BE2C (cell line): Measurements from ENCODE around the gene CSNK1D.

Source experiments
- DNase-seq: peaks from one replicate; pipeline ENCODE4 v3.0.0-alpha.2; 2020
- H3K27me3 ChIP-seq: fragments of 250-450 bp; sonication (Bioruptor Pico); 2 replicates; pipeline ENCODE4 v1.5.1; 2020; ENCODE audit warnings: mild to moderate bottlenecking
- H3K36me3 ChIP-seq: fragments of 250-450 bp; sonication (Bioruptor Pico); 2 replicates; pipeline ENCODE4 v1.5.1; 2020; ENCODE audit warnings: mild to moderate bottlenecking
- H3K4me1 ChIP-seq: fragments of 250-450 bp; sonication (Bioruptor Pico); 2 replicates; pipeline ENCODE4 v1.5.1; 2020
- H3K4me3 ChIP-seq: 2 replicates; pipeline ENCODE4 v1.5.1; 2011; ENCODE audit warnings: low read depth, low read length
- H3K9me3 ChIP-seq: fragments of 250-450 bp; sonication (Bioruptor Pico); 2 replicates; pipeline ENCODE4 v1.5.1; 2020
- CTCF ChIP-seq: IDR thresholded peaks from 2 replicates; pipeline ENCODE4 v1.5.1; 2012; ENCODE audit warnings: mild to moderate bottlenecking, low read depth, low read length

CSNK1D gene

GRCh38 chr17:82287868-82288801 is 14.6 kb upstream of the CSNK1D start:
- no peaks in the 10 kb centered on the region for H3K9me3 ChIP-seq
- H3K27me3 ChIP-seq = no peaks in the 10 kb centered on the region
- TF ChIP-seq CTCF = no peak
- H3K36me3 ChIP-seq = no peaks in the 10 kb centered on the region
- peak; percentile 73 for DNase-seq
- H3K4me1 ChIP-seq = peaks cover 9% of the 10 kb centered on the region
- no peak overlapping the region for H3K4me3 ChIP-seq

- DNase-seq = no peak
- TF ChIP-seq CTCF = no peak
- H3K4me3 ChIP-seq = no peak overlapping the region
- H3K27me3 ChIP-seq = no peaks in the 10 kb centered on the region
- H3K4me1 ChIP-seq = peaks cover 18% of the 10 kb centered on the region
- no peaks in the 10 kb centered on the region for H3K36me3 ChIP-seq
- H3K9me3 ChIP-seq = no peaks in the 10 kb centered on the region
Measured at GRCh38 chr17:82287013-82287867, 13.7 kb upstream of the CSNK1D start.

- TF ChIP-seq CTCF = no peak
- Histone ChIP-seq H3K4me3 (no peak overlapping the region), H3K27me3 (no peaks in the 10 kb centered on the region), H3K4me1 (peaks cover 23% of the 10 kb centered on the region), H3K9me3 (no peaks in the 10 kb centered on the region), H3K36me3 (no peaks in the 10 kb centered on the region)
- no peak for DNase-seq
Measured at GRCh38 chr17:82285141-82285540, 11.6 kb upstream of the CSNK1D start.

- Histone ChIP-seq H3K9me3 (no peaks in the 10 kb centered on the region), H3K27me3 (no peaks in the 10 kb centered on the region)
- DNase-seq = peak; percentile 94
Measured at GRCh38 chr17:82283208-82283749, 9.8 kb upstream of the CSNK1D start.

More at GRCh38 chr17:82283208-82283749, 9.8 kb upstream of the CSNK1D start:
- TF ChIP-seq CTCF = no peak
- Histone ChIP-seq H3K4me3 (no peak overlapping the region), H3K4me1 (peaks cover 23% of the 10 kb centered on the region), H3K36me3 (no peaks in the 10 kb centered on the region)
